H54 (cell line): Measurements from ENCODE around the gene KRTAP2-1.
"Not testable (repeated sequence)": the region's sequence is repeated elsewhere in the genome, so short reads cannot be mapped to it uniquely, and the experiment has no call there.

Experiments used
- DNase-seq: peaks from one replicate; pipeline ENCODE4 v3.0.0; 2011; ENCODE audit warnings: low spot score, mixed read lengths; ENCODE audit not compliant: insufficient read length
- FAIRE-seq: peaks from 3 replicates; lab custom pipeline; 2011; peaks lifted over from hg19 to GRCh38; lab: Jason Lieb, UNC
- POLR2A ChIP-seq: IDR thresholded peaks from 2 replicates; pipeline ENCODE4 v1.6.1; 2011; ENCODE audit warnings: low read depth, mild to moderate bottlenecking, low read length

The KRTAP2-1 gene

GRCh38 chr17:41010441-41010840, 36.7 kb downstream of the KRTAP2-1 start:
- FAIRE-seq (no peak), DNase-seq (no peak)
- TF ChIP-seq POLR2A, result no peak

DNA sequence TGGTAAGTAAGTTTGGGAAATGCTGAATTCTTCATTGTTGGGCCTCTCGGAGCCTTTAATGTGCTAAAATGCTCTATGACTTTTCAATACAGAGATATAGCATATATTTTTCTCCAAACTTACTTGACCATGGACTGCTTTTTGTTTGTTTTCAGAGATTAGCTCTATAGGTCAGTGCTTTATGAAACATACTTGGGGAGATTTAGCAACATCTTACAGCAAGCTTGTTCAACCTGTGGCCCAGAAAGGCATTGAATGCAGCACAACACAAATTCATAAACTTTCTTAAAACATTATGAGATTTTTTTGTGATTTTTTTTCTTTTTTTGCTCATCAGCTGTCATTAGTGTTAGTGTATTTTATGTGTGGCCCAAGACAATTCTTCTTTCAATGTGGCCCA, 37.2 kb downstream of the KRTAP2-1 start:
- FAIRE-seq (no peak), DNase-seq (no peak)
- no peak for TF ChIP-seq POLR2A

GRCh38 chr17:41009301-41009760, 37.8 kb downstream of the KRTAP2-1 start:
- FAIRE-seq (no peak), DNase-seq (no peak)
- TF ChIP-seq POLR2A, result no peak

GRCh38 chr17:41008811-41009210, 38.3 kb downstream of the KRTAP2-1 start, which contains the start of gene KRTAP3-1:
Gene KRTAP3-1, minus strand, starts transcription at chr17:41009128. Its CDS starts 54 bp downstream, at chr17:41009074.
- DNase-seq (no peak), FAIRE-seq (no peak)
- no peak for TF ChIP-seq POLR2A

- TF ChIP-seq POLR2A, result no peak
- DNase-seq (no peak), FAIRE-seq (no peak)
Observed at GRCh38 chr17:41004397-41004796, 42.7 kb downstream of the KRTAP2-1 start.

DNA sequence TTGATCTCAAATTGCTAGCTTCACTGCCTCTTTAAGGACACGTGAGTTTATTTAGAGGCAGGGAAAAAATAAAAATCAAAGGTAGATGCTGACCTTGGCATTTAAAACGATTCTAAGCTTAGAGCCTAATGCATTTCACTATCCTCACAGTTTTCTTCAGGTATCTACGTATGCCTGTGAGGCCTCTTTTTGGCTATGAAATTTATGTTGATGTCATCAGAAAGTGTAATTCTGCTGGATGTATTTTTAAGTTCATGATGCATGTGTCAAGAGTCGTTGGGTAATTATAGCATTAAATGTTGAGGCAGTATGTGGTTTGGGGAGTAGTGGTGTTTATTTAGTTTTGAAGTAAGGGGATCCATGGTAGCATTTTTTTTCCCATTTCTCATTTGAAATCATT, 43.2 kb downstream of the KRTAP2-1 start:
- no peak for FAIRE-seq
- no peak for DNase-seq
- TF ChIP-seq POLR2A, result no peak

DNA sequence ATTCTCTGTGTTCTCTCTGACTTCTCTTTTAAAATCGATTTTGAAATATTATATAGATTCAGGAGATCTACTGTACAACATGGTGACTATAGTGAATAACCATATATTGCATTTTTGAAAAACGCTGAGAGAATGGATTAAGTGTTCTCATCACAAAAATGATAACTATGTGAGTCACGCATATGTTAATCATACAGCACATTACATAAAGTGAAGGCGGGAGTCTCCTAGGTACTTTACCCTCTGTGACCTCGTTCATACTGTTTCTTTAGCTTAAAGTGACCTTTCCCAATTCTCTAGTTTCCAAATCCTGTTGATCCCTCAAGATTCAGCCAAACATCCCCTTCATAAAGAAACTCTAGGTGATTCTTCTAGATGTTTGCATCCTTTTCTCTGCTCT, 44.3 kb downstream of the KRTAP2-1 start:
- FAIRE-seq (peak; percentile 95), DNase-seq (peak; percentile 20)
- TF ChIP-seq POLR2A, result no peak

DNA sequence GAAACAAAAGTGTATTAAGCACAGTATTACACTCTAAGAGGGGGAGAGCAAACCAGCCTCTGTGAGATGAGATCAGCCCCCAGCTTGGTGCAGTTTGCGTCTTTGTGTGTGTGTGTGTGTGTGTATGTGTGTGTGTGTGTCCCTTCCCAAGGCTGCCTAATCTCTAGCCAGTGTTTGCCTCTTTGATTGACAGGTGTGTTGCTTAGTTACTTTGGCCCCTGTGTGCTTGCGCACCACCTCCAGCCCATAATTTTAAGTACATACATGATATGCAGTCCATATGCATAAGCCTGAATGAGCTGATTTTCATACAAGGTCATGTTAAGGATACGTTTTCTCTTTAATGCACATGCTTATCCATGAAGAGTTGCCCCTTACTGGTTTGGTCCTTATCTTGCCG, 45.3 kb downstream of the KRTAP2-1 start:
- FAIRE-seq (no peak), DNase-seq (no peak)
- TF ChIP-seq POLR2A, result no peak

- FAIRE-seq, DNase-seq: not testable (repeated sequence)
Observed at GRCh38 chr17:40999563-40999962, 47.6 kb downstream of the KRTAP2-1 start, which contains the start of gene KRTAP3-2. Gene KRTAP3-2, minus strand, starts transcription at chr17:40999906. Its CDS starts 53 bp downstream, at chr17:40999853.

GRCh38 chr17:40997361-40997760, 49.8 kb downstream of the KRTAP2-1 start:
- FAIRE-seq (no peak), DNase-seq (no peak)
- no peak for TF ChIP-seq POLR2A

DNA sequence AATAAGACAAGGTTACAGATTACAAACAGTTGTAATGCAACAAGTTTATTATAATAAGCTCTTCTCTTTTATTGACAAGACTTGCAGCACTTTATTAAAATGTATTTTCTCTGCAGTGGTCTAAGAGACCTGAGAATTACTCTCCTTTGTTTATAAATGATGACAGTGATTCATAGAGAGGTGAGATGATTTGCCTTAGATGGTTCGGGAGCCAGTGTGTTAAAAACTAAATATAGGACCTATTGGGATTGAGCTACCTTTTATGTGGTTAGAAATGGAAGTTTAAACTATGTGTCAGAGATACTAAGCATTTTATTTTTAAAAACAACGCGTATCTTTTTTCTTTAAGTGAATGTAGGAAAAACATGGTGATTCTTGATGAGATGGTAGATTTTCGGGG, 50.3 kb downstream of the KRTAP2-1 start:
- no peak for DNase-seq
- FAIRE-seq, result peak; percentile 15
- no peak for TF ChIP-seq POLR2A
